Vagina (tissue), 2 donors: Measurements from ENCODE around the gene DPYD.

Experiments
- POLR2A ChIP-seq, 2 donors: fragments of 450-650 bp; IDR thresholded peaks; one replicate each; pipeline ENCODE4 v1.6.1; 2017; ENCODE audit warnings: antibody characterized with exemption in 2 of 2, mild to moderate bottlenecking in 2 of 2, moderate library complexity in 2 of 2
- POLR2AphosphoS5 ChIP-seq, 2 donors: sonication (generic); formaldehyde crosslinking; IDR thresholded peaks; one replicate each; pipeline ENCODE4 v1.9.0; 2017; ENCODE audit warnings: antibody characterized with exemption in 2 of 2, mild to moderate bottlenecking in 2 of 2, low read depth in 1 of 2; ENCODE audit not compliant: insufficient read depth in 1 of 2
- TF ChIP-seq, protein P1 (sequence below), 3 experiments: fragments of 450-650 bp in 2 of 3; fragments of 200-600 bp in 1 of 3; sonication (generic) in 1 of 3; IDR thresholded peaks; one replicate each; pipeline ENCODE4 v1.5.1; 2017 to 2019; ENCODE audit warnings: antibody characterized with exemption in 3 of 3, mild to moderate bottlenecking in 2 of 3, moderate library complexity in 2 of 3

DNA sequence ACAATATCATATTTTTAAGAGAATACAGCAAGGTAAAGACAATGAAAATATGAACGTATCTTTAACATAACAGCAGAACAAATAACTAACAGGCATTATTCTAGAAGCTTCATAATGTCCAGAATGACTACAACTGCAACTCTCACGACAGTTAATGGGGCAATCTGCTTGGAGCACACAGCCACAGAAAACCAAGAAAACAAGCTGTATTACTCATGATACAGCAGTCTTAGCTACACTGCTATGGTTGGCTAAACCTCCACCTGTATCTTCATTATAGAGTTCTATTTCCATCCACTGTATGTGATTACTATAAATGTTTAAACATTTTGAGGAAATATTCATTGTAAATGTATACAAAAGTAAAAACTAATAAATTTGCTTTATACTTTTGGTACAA lies 139.9 kb downstream of the DPYD start:
- TF ChIP-seq, protein P1, sequence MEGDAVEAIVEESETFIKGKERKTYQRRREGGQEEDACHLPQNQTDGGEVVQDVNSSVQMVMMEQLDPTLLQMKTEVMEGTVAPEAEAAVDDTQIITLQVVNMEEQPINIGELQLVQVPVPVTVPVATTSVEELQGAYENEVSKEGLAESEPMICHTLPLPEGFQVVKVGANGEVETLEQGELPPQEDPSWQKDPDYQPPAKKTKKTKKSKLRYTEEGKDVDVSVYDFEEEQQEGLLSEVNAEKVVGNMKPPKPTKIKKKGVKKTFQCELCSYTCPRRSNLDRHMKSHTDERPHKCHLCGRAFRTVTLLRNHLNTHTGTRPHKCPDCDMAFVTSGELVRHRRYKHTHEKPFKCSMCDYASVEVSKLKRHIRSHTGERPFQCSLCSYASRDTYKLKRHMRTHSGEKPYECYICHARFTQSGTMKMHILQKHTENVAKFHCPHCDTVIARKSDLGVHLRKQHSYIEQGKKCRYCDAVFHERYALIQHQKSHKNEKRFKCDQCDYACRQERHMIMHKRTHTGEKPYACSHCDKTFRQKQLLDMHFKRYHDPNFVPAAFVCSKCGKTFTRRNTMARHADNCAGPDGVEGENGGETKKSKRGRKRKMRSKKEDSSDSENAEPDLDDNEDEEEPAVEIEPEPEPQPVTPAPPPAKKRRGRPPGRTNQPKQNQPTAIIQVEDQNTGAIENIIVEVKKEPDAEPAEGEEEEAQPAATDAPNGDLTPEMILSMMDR (IDR thresholded peaks at IDR 0.05), result no peak
- TF ChIP-seq POLR2A (IDR thresholded peaks at IDR 0.05), result no peak
- TF ChIP-seq POLR2AphosphoS5 (IDR thresholded peaks at IDR 0.05; ENCODE audit: insufficient read depth in 1 of 2, low read depth in 1 of 2), result no peak
